HepG2 (cell line): ENCODE data around the gene CABP4. TPM values are rescaled to one million over a fixed set of nuclear protein-coding genes. Genes with fewer than 3 reads are reported as not detected.

Experiments used
- ATAC-seq: fragments of 200-7000 bp; cut with Tn5 transposase; 3 replicates; pipeline ENCODE4 v1.9.1; 2020; ENCODE audit warnings: mild to moderate bottlenecking, moderate library complexity
- BruUV-seq: library from RNA; stranded (reverse); fragments of 400-500 nt; replicated peaks from 2 replicates; lab custom pipeline; 2021; lab: Mats Ljungman, UMichigan
- CTCF ChIA-PET: fragments of 300-600 bp; formaldehyde crosslinking; extraction: SDS; loops from one replicate; lab custom pipeline; 2021; ENCODE audit warnings: low total read pairs, inconsistent platforms, low intra/inter-chr PET ratio; lab: Yijun Ruan, JAX
- POLR2A ChIA-PET: fragments of 350-600 bp; sonication (Branson Sonifier 250); formaldehyde crosslinking; loops from one replicate; lab custom pipeline; 2020; ENCODE audit warnings: antibody characterized with exemption, inconsistent platforms; lab: Yijun Ruan, JAX
- DNase-seq: peaks from one replicate; pipeline ENCODE4 v3.0.0-alpha.2; 2015; ENCODE audit warnings: low spot score
- FAIRE-seq: peaks from 3 replicates; lab custom pipeline; 2011; peaks lifted over from hg19 to GRCh38; lab: Jason Lieb, UNC
- H2AFZ ChIP-seq: one replicate; pipeline ENCODE4 v1.6.1; 2011; ENCODE audit warnings: low read length, inconsistent platforms
- H3K27ac ChIP-seq: fragments of 300-600 bp; 3 replicates; pipeline ENCODE4 v1.8.0; 2011; ENCODE audit warnings: mixed run types, mild to moderate bottlenecking, mixed read lengths, low read length, inconsistent platforms; ENCODE audit not compliant: insufficient read depth; ENCODE audit errors: extremely low read length
- H3K27me3 ChIP-seq, 2 experiments: fragments of 200-600 bp in 1 of 2; 2 replicates in 1 of 2; 3 replicates in 1 of 2; pipeline versions ENCODE4 v1.6.0 to v1.8.0; 2011; ENCODE audit warnings: low read length in 2 of 2, mild to moderate bottlenecking in 2 of 2, moderate library complexity in 2 of 2, inconsistent platforms in 1 of 2; ENCODE audit not compliant: insufficient read depth in 2 of 2, control insufficient read depth in 1 of 2
- H3K36me3 ChIP-seq, 2 experiments: fragments of 200-600 bp in 1 of 2; replicated peaks in 1 of 2; 2 replicates in 1 of 2; 3 replicates in 1 of 2; pipeline versions ENCODE4 v1.5.1 to v1.8.0; 2011; ENCODE audit warnings: low read length in 2 of 2, inconsistent platforms in 1 of 2; ENCODE audit not compliant: insufficient read depth in 2 of 2, control insufficient read depth in 1 of 2
- H3K4me1 ChIP-seq: 2 replicates; pipeline ENCODE4 v1.5.1; 2012; ENCODE audit warnings: low read length, inconsistent platforms; ENCODE audit not compliant: insufficient read depth
- H3K4me2 ChIP-seq: 2 replicates; pipeline ENCODE4 v1.6.0; 2011; ENCODE audit warnings: low read depth, low read length, inconsistent platforms
- H3K4me3 ChIP-seq, 3 experiments: fragments of 200-600 bp in 1 of 3; sonication (generic), shearing (Covaris generic) in 1 of 3; replicated peaks in 1 of 3; 2 replicates each; pipeline ENCODE4 v1.5.1; 2011 to 2016; ENCODE audit warnings: low read length in 3 of 3, inconsistent platforms in 2 of 3, low read depth in 2 of 3, mild to moderate bottlenecking in 2 of 3, control low read depth in 1 of 3, mixed read lengths in 1 of 3; ENCODE audit not compliant: insufficient read depth in 1 of 3
- H3K79me2 ChIP-seq: one replicate; pipeline ENCODE4 v1.6.1; 2011; ENCODE audit warnings: low read length, inconsistent platforms; ENCODE audit not compliant: insufficient read depth
- H3K9ac ChIP-seq: 2 replicates; pipeline ENCODE4 v1.6.0; 2011; ENCODE audit warnings: mild to moderate bottlenecking, low read depth, low read length, inconsistent platforms; ENCODE audit not compliant: insufficient read depth
- H3K9me3 ChIP-seq: 2 replicates; pipeline ENCODE4 v1.5.1; 2012; ENCODE audit warnings: mild to moderate bottlenecking, low read length
- H4K20me1 ChIP-seq: 2 replicates; pipeline ENCODE4 v1.6.0; 2011; ENCODE audit warnings: inconsistent platforms, mild to moderate bottlenecking, low read length, moderate library complexity; ENCODE audit not compliant: insufficient read depth
- ARNTL ChIP-seq: sonication (generic); formaldehyde crosslinking; IDR thresholded peaks from 2 replicates; pipeline ENCODE4 v1.4.0; 2020; ENCODE audit warnings: mild to moderate bottlenecking, missing genetic modification reagents
- NR2F2 ChIP-seq: IDR thresholded peaks from 2 replicates; pipeline ENCODE4 v1.6.1; 2012; ENCODE audit warnings: low read depth, inconsistent platforms, borderline replicate concordance
- TAF15 ChIP-seq: fragments of 200-400 bp; formaldehyde crosslinking; IDR thresholded peaks from one replicate; pipeline ENCODE4 v1.6.1; 2018; ENCODE audit warnings: mild to moderate bottlenecking, low read depth, low read length; ENCODE audit not compliant: poor library complexity, severe bottlenecking
- ZBTB1 ChIP-seq: sonication (generic); formaldehyde crosslinking; IDR thresholded peaks from 2 replicates; pipeline ENCODE4 v1.4.0; 2020; ENCODE audit warnings: missing genetic modification reagents, borderline replicate concordance
- ZNF143 ChIP-seq: sonication (generic); formaldehyde crosslinking; IDR thresholded peaks from 2 replicates; pipeline ENCODE4 v1.4.0; 2020; ENCODE audit warnings: missing genetic modification reagents
- ZNF160 ChIP-seq: sonication (generic); formaldehyde crosslinking; IDR thresholded peaks from 2 replicates; pipeline ENCODE4 v1.8.0; 2022; ENCODE audit warnings: mild to moderate bottlenecking, inconsistent platforms, missing genetic modification reagents
- ZNF33A ChIP-seq: sonication (generic); formaldehyde crosslinking; IDR thresholded peaks from 2 replicates; pipeline ENCODE4 v1.5.1; 2020; ENCODE audit warnings: missing genetic modification reagents, mild to moderate bottlenecking, moderate library complexity, borderline replicate concordance
- ZNF567 ChIP-seq: sonication (generic); formaldehyde crosslinking; IDR thresholded peaks from 2 replicates; pipeline ENCODE4 v1.8.1; 2023; ENCODE audit warnings: mild to moderate bottlenecking, missing genetic modification reagents, borderline replicate concordance
- ZSCAN22 ChIP-seq: sonication (generic); formaldehyde crosslinking; IDR thresholded peaks from 2 replicates; pipeline ENCODE4 v1.4.0; 2020; ENCODE audit warnings: mild to moderate bottlenecking, missing genetic modification reagents
- WGBS: methylation state at CpG from one replicate; pipeline ENCODE4 v1.1.6; 2017; ENCODE audit warnings: low lambda C conversion rate; 5-methylcytosine and 5-hydroxymethylcytosine counted together
- in situ Hi-C: cut with HindIII; loops from 2 replicates; pipeline ENCODE4 v1.10.0; 2017; ENCODE audit warnings: low pct_unique_long_range_greater_than_20kb; ENCODE audit not compliant: extremely low pct_ligation_motif_present
- intact Hi-C: fragments of 100-400 bp; cut with micrococcal nuclease; formaldehyde crosslinking; loops from one replicate; pipeline ENCODE4 v1.10.0; 2022; ENCODE audit not compliant: unreplicated experiment
- polyA plus RNA-seq, 8 experiments: library from polyadenylated mRNA; depleted of rRNA in 3 of 8; stranded (reverse) in 7 of 8; unstranded in 1 of 8; fragments of >200 nt; fragmentation: Illumina TruSeq in 4 of 8; extraction: Trizol in 4 of 8; gene quantifications; 2 replicates each; pipeline versions ENCODE4 v1.2.1 to v1.2.3, GENCODE V29; 2011 to 2016; ENCODE audit warnings: low read depth in 4 of 8, missing spikeins in 1 of 8, mixed read lengths in 1 of 8; ENCODE audit not compliant: insufficient read depth in 1 of 8
- total RNA-seq, 5 experiments: library from RNA; depleted of rRNA; stranded (reverse); fragments of >200 nt; fragmentation: Illumina TruSeq; extraction: Trizol; gene quantifications; 2 replicates each; pipeline ENCODE4 v1.2.3, GENCODE V29; 2016; ENCODE audit warnings: low read depth in 1 of 5
- TF ChIP-seq, protein P1 (sequence below): sonication (generic); formaldehyde crosslinking; conservative IDR thresholded peaks from 2 replicates; pipeline ENCODE4 v1.8.0; 2022; ENCODE audit warnings: mild to moderate bottlenecking, moderate library complexity, missing genetic modification reagents
- TF ChIP-seq, protein P2 (sequence below): IDR thresholded peaks from 2 replicates; pipeline ENCODE4 v1.4.0; 2020; ENCODE audit warnings: mild to moderate bottlenecking, missing genetic modification reagents
- TF ChIP-seq, protein P3 (sequence below): sonication (generic); formaldehyde crosslinking; IDR thresholded peaks from 2 replicates; pipeline ENCODE4 v1.4.0; 2020; ENCODE audit warnings: missing genetic modification reagents

CABP4 gene
- total and polyA plus RNA-seq, 2 of the 13 experiments (the other 11 are each of a cell fraction or from before 2014, with no cell fraction given): not detected

DNA sequence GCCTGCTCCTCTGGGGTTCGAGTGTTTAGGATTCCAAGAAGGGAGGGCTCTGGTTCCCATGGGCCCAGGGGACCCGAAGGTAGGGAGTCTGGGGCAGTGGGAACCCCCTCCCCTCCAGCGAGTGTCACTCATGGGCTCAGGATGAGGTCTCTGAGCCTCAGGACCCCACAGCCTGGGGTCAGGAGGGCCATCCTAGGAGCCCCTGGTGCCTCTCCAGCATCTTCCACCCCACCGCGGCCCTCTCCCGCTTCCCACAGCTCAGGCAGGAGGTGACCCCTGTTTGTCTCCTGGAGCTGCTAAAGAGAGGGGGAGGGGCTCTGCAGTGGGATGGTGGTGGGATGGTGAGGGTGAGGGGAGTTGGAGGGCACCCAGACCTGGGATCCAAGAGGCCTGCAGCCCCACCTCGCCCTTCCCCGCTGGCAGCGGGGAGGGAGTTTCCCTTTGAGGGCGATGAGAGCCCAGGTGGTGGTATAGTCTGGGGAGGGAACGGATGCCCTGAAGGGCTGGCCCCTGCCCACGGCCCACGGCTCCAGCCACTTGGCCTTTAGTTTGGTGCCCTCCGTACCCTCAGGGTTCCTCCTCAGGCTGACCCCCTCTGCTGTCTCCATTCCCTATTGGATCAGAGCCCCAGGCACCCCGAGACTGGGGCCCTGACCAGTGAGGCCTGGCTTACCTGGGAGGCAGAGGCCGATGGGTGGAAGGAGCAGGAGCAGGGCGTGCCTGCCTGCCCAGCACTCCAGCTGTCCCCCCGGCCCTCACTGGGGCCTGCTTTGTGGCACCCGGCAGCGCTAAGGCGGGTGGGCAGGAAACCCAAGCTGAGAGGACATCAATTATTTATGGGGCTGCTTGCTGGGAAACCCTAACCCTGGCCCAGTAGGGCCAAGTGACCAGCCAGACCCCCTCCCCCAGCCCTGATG is 1.1 kb upstream of the CABP4 start (continued):
- TF ChIP-seq, protein P1, sequence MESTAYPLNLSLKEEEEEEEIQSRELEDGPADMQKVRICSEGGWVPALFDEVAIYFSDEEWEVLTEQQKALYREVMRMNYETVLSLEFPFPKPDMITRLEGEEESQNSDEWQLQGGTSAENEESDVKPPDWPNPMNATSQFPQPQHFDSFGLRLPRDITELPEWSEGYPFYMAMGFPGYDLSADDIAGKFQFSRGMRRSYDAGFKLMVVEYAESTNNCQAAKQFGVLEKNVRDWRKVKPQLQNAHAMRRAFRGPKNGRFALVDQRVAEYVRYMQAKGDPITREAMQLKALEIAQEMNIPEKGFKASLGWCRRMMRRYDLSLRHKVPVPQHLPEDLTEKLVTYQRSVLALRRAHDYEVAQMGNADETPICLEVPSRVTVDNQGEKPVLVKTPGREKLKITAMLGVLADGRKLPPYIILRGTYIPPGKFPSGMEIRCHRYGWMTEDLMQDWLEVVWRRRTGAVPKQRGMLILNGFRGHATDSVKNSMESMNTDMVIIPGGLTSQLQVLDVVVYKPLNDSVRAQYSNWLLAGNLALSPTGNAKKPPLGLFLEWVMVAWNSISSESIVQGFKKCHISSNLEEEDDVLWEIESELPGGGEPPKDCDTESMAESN (CRISPR knock-in tag): no peak

DNA sequence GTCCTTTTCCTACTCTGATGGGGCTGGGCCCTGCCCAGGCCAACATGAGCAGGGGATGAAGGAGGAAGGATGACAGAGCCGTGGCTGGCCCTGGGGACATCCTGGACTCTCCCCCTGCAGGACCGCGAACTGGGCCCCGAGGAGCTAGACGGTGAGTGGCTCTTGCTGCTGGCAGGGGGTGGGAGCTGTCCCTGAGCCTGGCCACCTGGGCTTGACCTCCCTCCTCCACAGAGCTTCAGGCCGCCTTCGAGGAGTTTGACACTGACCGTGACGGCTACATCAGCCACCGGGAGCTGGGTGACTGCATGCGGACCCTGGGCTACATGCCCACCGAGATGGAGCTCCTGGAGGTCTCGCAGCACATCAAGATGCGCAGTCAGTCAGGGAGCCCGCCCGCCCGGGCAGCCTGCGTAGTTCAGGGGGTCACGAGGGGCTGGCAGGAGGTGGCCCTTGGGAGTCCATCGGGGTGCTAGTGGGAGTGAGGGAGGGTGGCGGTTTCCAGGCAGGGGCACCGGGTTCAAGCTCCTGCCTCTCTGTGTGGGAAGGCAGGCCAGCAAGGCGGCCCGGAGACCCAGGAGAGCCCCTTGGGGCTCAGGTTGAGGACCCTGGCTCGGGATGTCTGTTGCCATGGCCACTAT is 1.0 kb downstream of the CABP4 start:
- peaks cover 10% of the 10 kb centered on the region for H3K4me1 ChIP-seq
- no peak overlapping the region for H3K9ac ChIP-seq
- no peaks in the 10 kb centered on the region for H3K79me2 ChIP-seq
- BruUV-seq: no TSS peak
- intact Hi-C loops: no loop called here
- H2AFZ ChIP-seq: no peak overlapping the region
- DNase-seq (no peak), ATAC-seq (no peak; the same call in 1 of the 3 replicates), FAIRE-seq (no peak)
- H3K27me3 ChIP-seq: peaks cover 16 to 71% of the 10 kb centered on the region in 2 experiments; a peak in 4 of 5 replicates
- no peak overlapping the region for H3K4me3 ChIP-seq
- no peaks in the 10 kb centered on the region for H4K20me1 ChIP-seq
- no CpG with 5 or more reads among the region's 25 CpGs for WGBS
- no peaks in the 10 kb centered on the region for H3K36me3 ChIP-seq
- ChIA-PET CTCF (no interaction called here), POLR2A (interaction anchor here (1.0 kb wide), 1 partner anchor 11 kb away, joined by 5 read pairs; no protein-coding TSS in a partner anchor)
- H3K4me2 ChIP-seq: no peak overlapping the region
- in situ Hi-C loops: no loop called here
- no peak overlapping the region for H3K27ac ChIP-seq
- H3K9me3 ChIP-seq: no peaks in the 10 kb centered on the region
- TF ChIP-seq ZNF143 (no peak), ZNF567 (CRISPR knock-in tag) (no peak), ZBTB1 (CRISPR knock-in tag) (no peak), ZSCAN22 (no peak), ARNTL (CRISPR knock-in tag) (no peak), NR2F2 (no peak), TAF15 (no peak), ZNF33A (no peak), ZNF160 (CRISPR knock-in tag) (no peak)
- TF ChIP-seq, protein P2, sequence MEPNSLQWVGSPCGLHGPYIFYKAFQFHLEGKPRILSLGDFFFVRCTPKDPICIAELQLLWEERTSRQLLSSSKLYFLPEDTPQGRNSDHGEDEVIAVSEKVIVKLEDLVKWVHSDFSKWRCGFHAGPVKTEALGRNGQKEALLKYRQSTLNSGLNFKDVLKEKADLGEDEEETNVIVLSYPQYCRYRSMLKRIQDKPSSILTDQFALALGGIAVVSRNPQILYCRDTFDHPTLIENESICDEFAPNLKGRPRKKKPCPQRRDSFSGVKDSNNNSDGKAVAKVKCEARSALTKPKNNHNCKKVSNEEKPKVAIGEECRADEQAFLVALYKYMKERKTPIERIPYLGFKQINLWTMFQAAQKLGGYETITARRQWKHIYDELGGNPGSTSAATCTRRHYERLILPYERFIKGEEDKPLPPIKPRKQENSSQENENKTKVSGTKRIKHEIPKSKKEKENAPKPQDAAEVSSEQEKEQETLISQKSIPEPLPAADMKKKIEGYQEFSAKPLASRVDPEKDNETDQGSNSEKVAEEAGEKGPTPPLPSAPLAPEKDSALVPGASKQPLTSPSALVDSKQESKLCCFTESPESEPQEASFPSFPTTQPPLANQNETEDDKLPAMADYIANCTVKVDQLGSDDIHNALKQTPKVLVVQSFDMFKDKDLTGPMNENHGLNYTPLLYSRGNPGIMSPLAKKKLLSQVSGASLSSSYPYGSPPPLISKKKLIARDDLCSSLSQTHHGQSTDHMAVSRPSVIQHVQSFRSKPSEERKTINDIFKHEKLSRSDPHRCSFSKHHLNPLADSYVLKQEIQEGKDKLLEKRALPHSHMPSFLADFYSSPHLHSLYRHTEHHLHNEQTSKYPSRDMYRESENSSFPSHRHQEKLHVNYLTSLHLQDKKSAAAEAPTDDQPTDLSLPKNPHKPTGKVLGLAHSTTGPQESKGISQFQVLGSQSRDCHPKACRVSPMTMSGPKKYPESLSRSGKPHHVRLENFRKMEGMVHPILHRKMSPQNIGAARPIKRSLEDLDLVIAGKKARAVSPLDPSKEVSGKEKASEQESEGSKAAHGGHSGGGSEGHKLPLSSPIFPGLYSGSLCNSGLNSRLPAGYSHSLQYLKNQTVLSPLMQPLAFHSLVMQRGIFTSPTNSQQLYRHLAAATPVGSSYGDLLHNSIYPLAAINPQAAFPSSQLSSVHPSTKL (CRISPR knock-in tag): no peak
- TF ChIP-seq, protein P3, sequence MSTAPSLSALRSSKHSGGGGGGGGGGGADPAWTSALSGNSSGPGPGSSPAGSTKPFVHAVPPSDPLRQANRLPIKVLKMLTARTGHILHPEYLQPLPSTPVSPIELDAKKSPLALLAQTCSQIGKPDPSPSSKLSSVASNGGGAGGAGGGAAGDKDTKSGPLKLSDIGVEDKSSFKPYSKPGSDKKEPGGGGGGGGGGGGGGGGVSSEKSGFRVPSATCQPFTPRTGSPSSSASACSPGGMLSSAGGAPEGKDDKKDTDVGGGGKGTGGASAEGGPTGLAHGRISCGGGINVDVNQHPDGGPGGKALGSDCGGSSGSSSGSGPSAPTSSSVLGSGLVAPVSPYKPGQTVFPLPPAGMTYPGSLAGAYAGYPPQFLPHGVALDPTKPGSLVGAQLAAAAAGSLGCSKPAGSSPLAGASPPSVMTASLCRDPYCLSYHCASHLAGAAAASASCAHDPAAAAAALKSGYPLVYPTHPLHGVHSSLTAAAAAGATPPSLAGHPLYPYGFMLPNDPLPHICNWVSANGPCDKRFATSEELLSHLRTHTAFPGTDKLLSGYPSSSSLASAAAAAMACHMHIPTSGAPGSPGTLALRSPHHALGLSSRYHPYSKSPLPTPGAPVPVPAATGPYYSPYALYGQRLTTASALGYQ (CRISPR knock-in tag): no peak
